ENCODE measurements around the gene SREK1IP1. TPM values are rescaled to one million over a fixed set of nuclear protein-coding genes. Genes with fewer than 3 reads are reported as not detected.
"Not testable (repeated sequence)": the region's sequence is repeated elsewhere in the genome, so short reads cannot be mapped to it uniquely, and the experiment has no call there.

Gene SREK1IP1
- total RNA-seq, 3 donors from 2014 or later (not counting 1 experiment from before 2014, with no cell fraction given), result 20.2 to 28.0 (median 24.4) TPM

DNA sequence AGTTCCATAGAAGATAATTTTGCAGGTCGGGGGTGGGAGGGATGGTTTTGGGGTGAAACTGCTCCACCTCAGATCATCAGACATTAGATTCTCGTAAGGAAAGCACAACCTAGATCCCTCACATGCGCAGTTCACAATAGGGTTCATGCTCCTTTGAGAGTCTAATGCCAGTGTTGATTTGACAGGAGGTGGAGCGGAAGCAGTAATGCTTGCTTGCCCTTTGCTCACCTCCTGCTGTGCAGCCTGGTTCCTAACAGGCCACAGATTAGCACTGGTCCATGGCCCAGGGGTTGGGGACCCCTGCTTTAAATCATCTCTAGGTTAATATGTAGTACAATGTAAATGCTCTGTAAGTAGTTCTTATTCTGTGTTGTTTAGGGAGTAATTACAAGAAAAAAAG lies 67.7 kb downstream of the SREK1IP1 start:
- 94% methylated on average over 3 of the region's 4 CpGs for WGBS (ENCODE audit: insufficient coverage)
- intact Hi-C loops (cut with micrococcal nuclease), result no loop called here
- Histone ChIP-seq H3K27me3 (ENCODE audit: control insufficient read depth, insufficient read depth, low read length) (peaks cover 8% of the 10 kb centered on the region), H3K27ac (ENCODE audit: low read length) (no peak overlapping the region), H3K36me3 (ENCODE audit: control insufficient read depth, insufficient read depth, low read length) (no peaks in the 10 kb centered on the region), H3K4me1 (ENCODE audit: control insufficient read depth, insufficient read depth, low read length) (no peaks in the 10 kb centered on the region), H3K4me3 (ENCODE audit: low read length) (no peak overlapping the region), H3K9me3 (ENCODE audit: control insufficient read depth, insufficient read depth, low read length) (peaks cover 7% of the 10 kb centered on the region)
- DNase-seq (no peak), ATAC-seq (no peak)
- Mint-ChIP-seq H3K4me3 (no peak overlapping the region), H3K4me1 (no peaks in the 10 kb centered on the region), H3K9me3 (peaks cover 5 to 7% of the 10 kb centered on the region in 2 donors), H3K27ac (no peak overlapping the region), H3K36me3 (peaks cover 14% of the 10 kb centered on the region), H3K27me3 (ENCODE audit: low read depth in 2 of 2) (peaks cover 6 to 11% of the 10 kb centered on the region in 2 donors)
- TF ChIP-seq, protein P1, sequence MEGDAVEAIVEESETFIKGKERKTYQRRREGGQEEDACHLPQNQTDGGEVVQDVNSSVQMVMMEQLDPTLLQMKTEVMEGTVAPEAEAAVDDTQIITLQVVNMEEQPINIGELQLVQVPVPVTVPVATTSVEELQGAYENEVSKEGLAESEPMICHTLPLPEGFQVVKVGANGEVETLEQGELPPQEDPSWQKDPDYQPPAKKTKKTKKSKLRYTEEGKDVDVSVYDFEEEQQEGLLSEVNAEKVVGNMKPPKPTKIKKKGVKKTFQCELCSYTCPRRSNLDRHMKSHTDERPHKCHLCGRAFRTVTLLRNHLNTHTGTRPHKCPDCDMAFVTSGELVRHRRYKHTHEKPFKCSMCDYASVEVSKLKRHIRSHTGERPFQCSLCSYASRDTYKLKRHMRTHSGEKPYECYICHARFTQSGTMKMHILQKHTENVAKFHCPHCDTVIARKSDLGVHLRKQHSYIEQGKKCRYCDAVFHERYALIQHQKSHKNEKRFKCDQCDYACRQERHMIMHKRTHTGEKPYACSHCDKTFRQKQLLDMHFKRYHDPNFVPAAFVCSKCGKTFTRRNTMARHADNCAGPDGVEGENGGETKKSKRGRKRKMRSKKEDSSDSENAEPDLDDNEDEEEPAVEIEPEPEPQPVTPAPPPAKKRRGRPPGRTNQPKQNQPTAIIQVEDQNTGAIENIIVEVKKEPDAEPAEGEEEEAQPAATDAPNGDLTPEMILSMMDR (IDR thresholded peaks at IDR 0.05), result no peak

DNA sequence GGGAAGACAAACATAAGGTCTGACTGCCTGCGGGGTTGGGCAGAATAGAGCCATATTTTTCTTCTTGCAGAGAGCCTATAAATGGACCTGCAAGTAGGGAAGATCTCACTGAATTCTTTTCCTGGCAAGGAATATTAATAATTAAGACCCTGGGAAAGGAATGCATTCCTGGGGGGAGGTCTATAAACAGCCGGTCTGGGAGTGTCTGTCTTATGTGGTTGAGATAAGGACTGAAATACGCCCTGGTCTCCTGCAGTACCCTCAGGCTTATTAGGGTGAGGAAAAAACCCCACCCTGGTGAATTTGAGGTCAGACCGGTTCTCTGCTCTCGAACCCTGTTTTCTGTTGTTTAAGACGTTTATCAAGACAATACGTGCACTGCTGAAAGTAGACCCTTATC lies 72.1 kb downstream of the SREK1IP1 start:
- peaks cover 15 to 22% of the 10 kb centered on the region in 2 donors for H3K27me3 Mint-ChIP-seq (ENCODE audit: low read depth in 2 of 2)
- H3K36me3 ChIP-seq (ENCODE audit: control insufficient read depth, insufficient read depth, low read length); H3K4me3 Mint-ChIP-seq; DNase-seq; ATAC-seq; H3K27ac Mint-ChIP-seq; H3K9me3 Mint-ChIP-seq; H3K4me1 Mint-ChIP-seq; H3K4me1 ChIP-seq (ENCODE audit: control insufficient read depth, insufficient read depth, low read length); intact Hi-C loops (cut with micrococcal nuclease); H3K27ac ChIP-seq (ENCODE audit: low read length); H3K9me3 ChIP-seq (ENCODE audit: control insufficient read depth, insufficient read depth, low read length); H3K27me3 ChIP-seq (ENCODE audit: control insufficient read depth, insufficient read depth, low read length); H3K4me3 ChIP-seq (ENCODE audit: low read length): not testable (repeated sequence)
- peaks cover 14% of the 10 kb centered on the region for H3K36me3 Mint-ChIP-seq
- WGBS (ENCODE audit: insufficient coverage), result 90% methylated on average over 6 of the region's 7 CpGs

DNA sequence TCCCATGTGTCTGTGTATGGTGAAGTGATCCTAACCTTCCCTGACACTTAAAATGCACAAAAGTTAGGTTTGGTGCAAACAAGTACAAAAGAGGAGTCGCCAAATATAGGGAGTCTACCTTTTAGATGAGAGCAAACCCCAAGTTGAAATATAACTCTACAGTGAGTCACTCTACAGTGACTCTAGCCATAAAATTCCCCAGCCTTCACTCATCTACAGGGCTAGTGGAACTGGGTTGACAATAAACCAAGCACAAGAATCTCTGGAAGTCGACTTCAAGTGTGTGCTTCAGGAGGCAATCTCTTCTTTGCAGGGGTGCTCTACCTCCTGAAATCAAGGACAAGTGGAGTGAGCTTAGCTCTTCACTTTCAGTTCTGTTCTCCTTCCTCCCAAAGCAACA lies 74.9 kb downstream of the SREK1IP1 start:
- H3K36me3 ChIP-seq (ENCODE audit: control insufficient read depth, insufficient read depth, low read length), result no peaks in the 10 kb centered on the region
- DNase-seq, result no peak
- no peak overlapping the region for H3K27ac Mint-ChIP-seq
- H3K4me3 Mint-ChIP-seq, result no peak overlapping the region
- no peak for ATAC-seq
- TF ChIP-seq, protein P1 (IDR thresholded peaks at IDR 0.05), result no peak
- H3K27ac ChIP-seq (ENCODE audit: low read length), result no peak overlapping the region
- no peak overlapping the region for H3K4me3 ChIP-seq (ENCODE audit: low read length)
- H3K9me3 ChIP-seq (ENCODE audit: control insufficient read depth, insufficient read depth, low read length), result peaks cover 7% of the 10 kb centered on the region
- intact Hi-C loops (cut with micrococcal nuclease), result no loop called here
- peaks cover 8% of the 10 kb centered on the region for H3K36me3 Mint-ChIP-seq
- H3K27me3 ChIP-seq (ENCODE audit: control insufficient read depth, insufficient read depth, low read length), result peaks cover 8% of the 10 kb centered on the region
- peaks cover 0 to 6% of the 10 kb centered on the region in 2 donors for H3K4me1 Mint-ChIP-seq
- H3K9me3 Mint-ChIP-seq, result peaks cover 5 to 7% of the 10 kb centered on the region in 2 donors
- 85% methylated on average over 2 of the region's 2 CpGs for WGBS (ENCODE audit: insufficient coverage)
- no peaks in the 10 kb centered on the region for H3K4me1 ChIP-seq (ENCODE audit: control insufficient read depth, insufficient read depth, low read length)
- peaks cover 32 to 43% of the 10 kb centered on the region in 2 donors for H3K27me3 Mint-ChIP-seq (ENCODE audit: low read depth in 2 of 2)

DNA sequence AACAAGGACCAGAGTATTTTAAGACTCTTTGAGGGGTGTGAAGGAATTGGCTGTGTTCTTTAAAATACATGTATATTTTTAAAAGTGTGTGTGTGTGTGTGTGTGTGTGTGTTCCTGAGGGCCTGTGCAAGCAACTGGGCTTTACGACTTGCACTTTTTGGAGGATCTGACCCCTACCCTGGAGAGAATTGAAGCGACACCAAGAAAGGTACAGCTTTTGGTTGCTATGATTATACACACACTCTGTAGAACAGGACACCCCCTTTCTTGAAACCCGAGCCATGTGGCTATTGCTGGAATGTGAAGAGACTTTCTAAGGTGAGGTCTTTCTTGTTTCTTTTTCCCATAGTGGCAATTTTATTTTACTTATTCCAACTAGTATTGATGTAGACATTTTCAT lies 77.2 kb downstream of the SREK1IP1 start:
- DNase-seq, result no peak
- H3K9me3 ChIP-seq (ENCODE audit: control insufficient read depth, insufficient read depth, low read length), result peaks cover 1% of the 10 kb centered on the region
- peaks cover 8% of the 10 kb centered on the region for H3K27me3 ChIP-seq (ENCODE audit: control insufficient read depth, insufficient read depth, low read length)
- 33% methylated on average over 1 of the region's 3 CpGs for WGBS (ENCODE audit: insufficient coverage)
- Mint-ChIP-seq H3K27ac (no peak overlapping the region), H3K4me1 (peaks cover 0 to 6% of the 10 kb centered on the region in 2 donors), H3K36me3 (no peaks in the 10 kb centered on the region), H3K4me3 (no peak overlapping the region), H3K9me3 (no peaks in the 10 kb centered on the region), H3K27me3 (ENCODE audit: low read depth in 2 of 2) (peaks cover 35 to 46% of the 10 kb centered on the region in 2 donors)
- no peak overlapping the region for H3K4me3 ChIP-seq (ENCODE audit: low read length)
- no peak for ATAC-seq
- H3K4me1 ChIP-seq (ENCODE audit: control insufficient read depth, insufficient read depth, low read length), result no peaks in the 10 kb centered on the region
- TF ChIP-seq, protein P1 (IDR thresholded peaks at IDR 0.05), result no peak
- intact Hi-C loops (cut with micrococcal nuclease), result no loop called here
- no peak overlapping the region for H3K27ac ChIP-seq (ENCODE audit: low read length)
- H3K36me3 ChIP-seq (ENCODE audit: control insufficient read depth, insufficient read depth, low read length), result no peaks in the 10 kb centered on the region
